Mesenchymal stem cell (in vitro differentiated cells and primary cell): ENCODE measurements around the gene ARFGAP3.

Source experiments
- DNase-seq: peaks from one replicate; pipeline ENCODE4 v3.0.0-alpha.2; 2013
- H2AFZ ChIP-seq: one replicate; pipeline ENCODE4 v1.6.1; 2013; ENCODE audit warnings: low read depth, mild to moderate bottlenecking, control low read depth, inconsistent platforms, low read length, moderate library complexity
- H2AK5ac ChIP-seq: 2 replicates; pipeline ENCODE4 v1.6.1; 2013; ENCODE audit warnings: low read length, moderate library complexity, mild to moderate bottlenecking, inconsistent platforms; ENCODE audit not compliant: severe bottlenecking
- H2BK120ac ChIP-seq: one replicate; pipeline ENCODE4 v1.6.1; 2013; ENCODE audit warnings: low read depth, mild to moderate bottlenecking, inconsistent platforms, low read length, moderate library complexity
- H2BK12ac ChIP-seq, 2 experiments: one replicate each; pipeline ENCODE4 v1.6.1; 2013; ENCODE audit warnings: inconsistent platforms in 2 of 2, low read length in 2 of 2, mild to moderate bottlenecking in 2 of 2, moderate library complexity in 2 of 2, control low read depth in 1 of 2
- H2BK15ac ChIP-seq: one replicate; pipeline ENCODE4 v1.6.1; 2013; ENCODE audit warnings: mild to moderate bottlenecking, low read depth, inconsistent platforms; ENCODE audit not compliant: poor library complexity, severe bottlenecking
- H2BK5ac ChIP-seq: 2 replicates; pipeline ENCODE4 v1.6.1; 2013; ENCODE audit warnings: low read depth, mild to moderate bottlenecking, low read length, control low read depth, inconsistent platforms; ENCODE audit not compliant: poor library complexity, severe bottlenecking
- H3K14ac ChIP-seq, 2 experiments: one replicate each; pipeline ENCODE4 v1.6.1; 2013; ENCODE audit warnings: inconsistent platforms in 2 of 2, low read length in 2 of 2, control low read depth in 1 of 2, mild to moderate bottlenecking in 1 of 2, moderate library complexity in 1 of 2
- H3K18ac ChIP-seq, 2 experiments: one replicate each; pipeline ENCODE4 v1.6.1; 2013; ENCODE audit warnings: inconsistent platforms in 2 of 2, low read length in 2 of 2, control low read depth in 1 of 2, low read depth in 1 of 2, mild to moderate bottlenecking in 1 of 2
- H3K23ac ChIP-seq, 2 experiments: one replicate each; pipeline ENCODE4 v1.6.1; 2013; ENCODE audit warnings: inconsistent platforms in 2 of 2, low read length in 2 of 2, mild to moderate bottlenecking in 2 of 2, moderate library complexity in 2 of 2, control low read depth in 1 of 2
- H3K27ac ChIP-seq: 2 replicates; pipeline ENCODE4 v1.5.1; 2013; ENCODE audit warnings: mild to moderate bottlenecking, moderate library complexity, low read length, control low read depth, inconsistent platforms; ENCODE audit not compliant: poor library complexity, severe bottlenecking
- H3K27me3 ChIP-seq, 2 experiments: 2 replicates each; pipeline versions ENCODE4 v1.6.1 to v1.7.0; 2013; ENCODE audit warnings: low read length in 2 of 2, mild to moderate bottlenecking in 2 of 2, moderate library complexity in 2 of 2, control low read depth in 1 of 2, inconsistent platforms in 1 of 2; ENCODE audit not compliant: control insufficient read depth in 1 of 2, insufficient read depth in 1 of 2
- H3K36me3 ChIP-seq, 2 experiments: 2 replicates each; pipeline versions ENCODE4 v1.6.1 to v1.7.0; 2013; ENCODE audit warnings: low read length in 2 of 2, control low read depth in 1 of 2, inconsistent platforms in 1 of 2, low read depth in 1 of 2, mild to moderate bottlenecking in 1 of 2; ENCODE audit not compliant: insufficient read depth in 2 of 2, control insufficient read depth in 1 of 2
- H3K4ac ChIP-seq, 2 experiments: one replicate each; pipeline ENCODE4 v1.6.1; 2013; ENCODE audit warnings: inconsistent platforms in 2 of 2, low read length in 2 of 2, mild to moderate bottlenecking in 2 of 2, moderate library complexity in 2 of 2, control low read depth in 1 of 2, low read depth in 1 of 2
- H3K4me1 ChIP-seq: 2 replicates; pipeline ENCODE4 v1.6.1; 2013; ENCODE audit warnings: low read depth, low read length, control low read depth; ENCODE audit not compliant: control insufficient read depth, insufficient read depth
- H3K4me2 ChIP-seq: 2 replicates; pipeline ENCODE4 v1.6.1; 2013; ENCODE audit warnings: low read length, mild to moderate bottlenecking, inconsistent platforms; ENCODE audit not compliant: poor library complexity, severe bottlenecking
- H3K4me3 ChIP-seq, 2 experiments: 2 replicates each; pipeline versions ENCODE4 v1.5.1 to v1.7.0; 2013; ENCODE audit warnings: low read length in 2 of 2, mild to moderate bottlenecking in 2 of 2, control low read depth in 1 of 2, low read depth in 1 of 2; ENCODE audit not compliant: insufficient read depth in 1 of 2
- H3K79me1 ChIP-seq: replicated peaks from 2 replicates; pipeline ENCODE4 v1.6.1; 2013; ENCODE audit warnings: mild to moderate bottlenecking, control low read depth, low read length, inconsistent platforms; ENCODE audit not compliant: poor library complexity, severe bottlenecking
- H3K9ac ChIP-seq: 2 replicates; pipeline ENCODE4 v1.7.0; 2013; ENCODE audit warnings: mild to moderate bottlenecking, low read length, moderate library complexity
- H3K9me3 ChIP-seq: 2 replicates; pipeline ENCODE4 v1.7.0; 2013; ENCODE audit warnings: mild to moderate bottlenecking, low read length; ENCODE audit not compliant: control insufficient read depth
- H4K8ac ChIP-seq: one replicate; pipeline ENCODE4 v1.6.1; 2013; ENCODE audit warnings: inconsistent platforms, mild to moderate bottlenecking, low read length, moderate library complexity
- H4K91ac ChIP-seq: one replicate; pipeline ENCODE4 v1.6.1; 2013; ENCODE audit warnings: mild to moderate bottlenecking, low read length, inconsistent platforms
- WGBS: methylation state at CpG from one replicate; pipeline ENCODE4 v1.1.7; 2013; ENCODE audit warnings: mixed read lengths; 5-methylcytosine and 5-hydroxymethylcytosine counted together

Gene ARFGAP3

GRCh38 chr22:42836026-42836425 is 21.0 kb downstream of the ARFGAP3 start:
- Histone ChIP-seq H3K23ac (no peak overlapping the region), H3K4me2 (no peak overlapping the region), H3K4me3 (no peak overlapping the region), H3K79me1 (peaks cover 29% of the 10 kb centered on the region), H2BK5ac (no peak overlapping the region), H2BK12ac (no peak overlapping the region), H2BK120ac (no peak overlapping the region), H3K18ac (no peak overlapping the region), H3K27me3 (no peaks in the 10 kb centered on the region), H3K4ac (no peak overlapping the region), H3K36me3 (peaks cover 48 to 82% of the 10 kb centered on the region in 2 experiments), H3K4me1 (peaks cover 11% of the 10 kb centered on the region), H4K8ac (no peak overlapping the region), H2AFZ (no peak overlapping the region), H3K9me3 (no peaks in the 10 kb centered on the region), H3K27ac (no peak overlapping the region), H4K91ac (no peak overlapping the region), H2BK15ac (no peak overlapping the region), H3K14ac (no peak overlapping the region), H2AK5ac (no peak overlapping the region), H3K9ac (no peak overlapping the region)
- no peak for DNase-seq
- WGBS: 96% methylated on average over 4 of the region's 5 CpGs

GRCh38 chr22:42834177-42834949 is 22.7 kb downstream of the ARFGAP3 start:
- no peak for DNase-seq
- H3K4me1 ChIP-seq: peaks cover 4% of the 10 kb centered on the region
- peaks cover 46 to 87% of the 10 kb centered on the region in 2 experiments for H3K36me3 ChIP-seq
- no peak overlapping the region for H2BK120ac ChIP-seq
- no peaks in the 10 kb centered on the region for H3K9me3 ChIP-seq
- no peak overlapping the region for H2AFZ ChIP-seq
- H3K18ac ChIP-seq: no peak overlapping the region
- H3K4ac ChIP-seq: no peak overlapping the region
- H3K27me3 ChIP-seq: no peaks in the 10 kb centered on the region
- no peak overlapping the region for H3K4me3 ChIP-seq
- H4K91ac ChIP-seq: no peak overlapping the region
- peaks cover 27% of the 10 kb centered on the region for H3K79me1 ChIP-seq
- H3K27ac ChIP-seq: no peak overlapping the region
- H3K23ac ChIP-seq: no peak overlapping the region
- no peak overlapping the region for H2AK5ac ChIP-seq
- no peak overlapping the region for H3K4me2 ChIP-seq
- no peak overlapping the region for H2BK15ac ChIP-seq
- 97% methylated on average over 5 of the region's 5 CpGs for WGBS
- no peak overlapping the region for H2BK5ac ChIP-seq
- H3K14ac ChIP-seq: no peak overlapping the region
- no peak overlapping the region for H2BK12ac ChIP-seq
- no peak overlapping the region for H4K8ac ChIP-seq
- H3K9ac ChIP-seq: no peak overlapping the region

GRCh38 chr22:42833104-42833503 is 24.0 kb downstream of the ARFGAP3 start:
- no peak overlapping the region for H3K23ac ChIP-seq
- H3K79me1 ChIP-seq: peaks cover 27% of the 10 kb centered on the region
- H4K91ac ChIP-seq: no peak overlapping the region
- no peak overlapping the region for H3K9ac ChIP-seq
- no peak overlapping the region for H2BK12ac ChIP-seq
- H2AK5ac ChIP-seq: no peak overlapping the region
- peaks cover 52 to 90% of the 10 kb centered on the region in 2 experiments for H3K36me3 ChIP-seq
- no peaks in the 10 kb centered on the region for H3K27me3 ChIP-seq
- no peaks in the 10 kb centered on the region for H3K9me3 ChIP-seq
- H2BK5ac ChIP-seq: no peak overlapping the region
- no peak overlapping the region for H3K4me3 ChIP-seq
- no peak overlapping the region for H3K18ac ChIP-seq
- DNase-seq: no peak
- no peak overlapping the region for H3K27ac ChIP-seq
- no peak overlapping the region for H2BK15ac ChIP-seq
- no peak overlapping the region for H3K4ac ChIP-seq
- H4K8ac ChIP-seq: no peak overlapping the region
- H2AFZ ChIP-seq: no peak overlapping the region
- no peak overlapping the region for H3K4me2 ChIP-seq
- H3K14ac ChIP-seq: no peak overlapping the region
- no peak overlapping the region for H2BK120ac ChIP-seq
- H3K4me1 ChIP-seq: peaks cover 1% of the 10 kb centered on the region

- H3K9me3 ChIP-seq: no peaks in the 10 kb centered on the region
- H3K27ac ChIP-seq: no peak overlapping the region
- H3K79me1 ChIP-seq: peaks cover 20% of the 10 kb centered on the region
- no peak overlapping the region for H2BK5ac ChIP-seq
- 100% methylated on average over 3 of the region's 4 CpGs for WGBS
- H2BK12ac ChIP-seq: no peak overlapping the region
- no peak overlapping the region for H3K14ac ChIP-seq
- H2BK120ac ChIP-seq: no peak overlapping the region
- DNase-seq: no peak
- peaks cover 44 to 88% of the 10 kb centered on the region in 2 experiments for H3K36me3 ChIP-seq
- H2BK15ac ChIP-seq: no peak overlapping the region
- H3K4me3 ChIP-seq: no peak overlapping the region
- no peak overlapping the region for H4K91ac ChIP-seq
- no peak overlapping the region for H3K4ac ChIP-seq
- H3K4me1 ChIP-seq: no peaks in the 10 kb centered on the region
- H2AFZ ChIP-seq: no peak overlapping the region
- no peak overlapping the region for H3K4me2 ChIP-seq
- H3K23ac ChIP-seq: no peak overlapping the region
- no peak overlapping the region for H4K8ac ChIP-seq
- H3K9ac ChIP-seq: no peak overlapping the region
- no peaks in the 10 kb centered on the region for H3K27me3 ChIP-seq
- no peak overlapping the region for H2AK5ac ChIP-seq
- no peak overlapping the region for H3K18ac ChIP-seq
Measured at GRCh38 chr22:42831712-42832111, 25.4 kb downstream of the ARFGAP3 start.
